Activated naive CD4-positive, alpha-beta T cell treated with anti-CD3 and anti-CD28 coated beads for 36 hours (primary cell): Measurements from ENCODE around the gene SLC35A3. TPM values are rescaled to one million over a fixed set of nuclear protein-coding genes. Genes with fewer than 3 reads are reported as not detected.

Experiments used
- CTCF ChIA-PET: fragments of 350-600 bp; sonication (Branson Sonifier 250); formaldehyde crosslinking; loops from one replicate; lab custom pipeline; 2021; ENCODE audit warnings: antibody characterized with exemption; lab: Charles Lee
- DNase-seq: peaks from one replicate; pipeline ENCODE4 v3.0.0-alpha.2; 2020
- H3K27ac Mint-ChIP-seq: one replicate; pipeline ENCODE4 v1.8.0; 2021; ENCODE audit warnings: mild to moderate bottlenecking, mixed read lengths
- H3K27me3 Mint-ChIP-seq: one replicate; pipeline ENCODE4 v1.8.0; 2021; ENCODE audit warnings: low read depth, mixed read lengths
- H3K36me3 Mint-ChIP-seq: one replicate; pipeline ENCODE4 v1.8.0; 2021; ENCODE audit warnings: low read depth, mixed read lengths
- H3K4me1 Mint-ChIP-seq: one replicate; pipeline ENCODE4 v1.8.0; 2021; ENCODE audit warnings: low read depth, mixed read lengths
- H3K4me3 Mint-ChIP-seq: one replicate; pipeline ENCODE4 v1.8.0; 2021; ENCODE audit warnings: mild to moderate bottlenecking, moderate library complexity, mixed read lengths
- H3K9me3 Mint-ChIP-seq: one replicate; pipeline ENCODE4 v1.8.0; 2021; ENCODE audit warnings: mixed read lengths
- intact Hi-C: fragments of 100-400 bp; cut with micrococcal nuclease; formaldehyde crosslinking; loops from one replicate; pipeline ENCODE4 v1.15.1; 2023
- total RNA-seq, 2 experiments: library from RNA; stranded (reverse); gene quantifications; one replicate each; pipeline ENCODE4 v1.2.3, GENCODE V29; 2021

The SLC35A3 gene
- 10 to 100 TPM; 13.8 to 15.5 TPM for total RNA-seq

DNA sequence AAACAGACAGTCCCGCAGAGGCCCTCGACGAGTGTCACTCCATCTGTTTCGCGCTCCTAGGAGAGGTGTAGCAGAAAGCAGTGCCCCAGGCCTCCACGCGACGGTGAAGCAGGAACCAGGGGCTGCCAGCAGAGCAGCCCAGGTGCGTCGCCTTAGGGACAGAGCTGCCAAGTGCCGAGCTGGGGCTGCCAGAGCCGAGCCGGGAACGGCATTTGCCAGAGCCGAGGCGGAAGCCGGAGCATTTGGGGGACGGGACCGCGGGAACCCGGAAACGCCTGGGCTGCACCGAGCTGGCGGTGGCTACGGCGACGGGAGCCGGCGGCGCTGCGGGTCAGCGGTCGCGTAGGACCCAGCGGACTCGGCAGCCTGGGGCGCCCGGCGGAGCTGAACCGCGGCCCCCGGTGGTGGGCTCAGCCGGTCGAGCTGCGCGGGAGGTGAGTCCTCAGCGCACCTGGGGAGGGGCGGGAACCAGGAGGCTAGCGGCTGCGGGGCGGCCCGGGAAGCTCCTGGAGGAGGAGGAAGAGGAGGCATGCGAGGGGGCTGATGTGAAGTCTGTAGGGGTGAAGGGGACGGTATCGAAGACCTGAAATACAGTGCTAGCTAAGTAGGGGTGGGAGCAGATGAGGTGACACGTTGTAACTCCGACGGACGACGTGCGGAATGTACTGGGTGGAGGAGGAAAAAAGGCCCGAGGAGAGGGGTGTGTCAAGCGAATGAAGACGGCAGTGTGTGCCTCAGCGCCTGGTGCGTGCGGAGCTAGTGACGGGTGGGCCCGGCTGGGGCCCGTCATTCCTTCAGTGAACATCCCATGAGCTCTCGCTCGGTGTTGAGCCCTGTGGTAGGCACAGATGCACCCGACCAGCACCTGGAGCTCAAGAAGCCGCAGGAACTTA, at the start of gene SLC35A3:
TSS of gene SLC35A3 (plus strand) at position 268 of the 893 bp plus-strand sequence. CDS start 23,559 bp downstream, outside the sequence.
- peak; percentile 85 for DNase-seq
- CTCF ChIA-PET = interaction anchor here (1.0 kb wide), 1 partner anchor 92 kb away, joined by 3 read pairs; no protein-coding TSS in a partner anchor
- Mint-ChIP-seq H3K4me3 (peak within 1 kb of the TSS; percentile 96), H3K27ac (peak within 1 kb of the TSS; percentile 85), H3K9me3 (no peaks in the 10 kb centered on the region), H3K4me1 (peaks cover 22% of the 10 kb centered on the region), H3K36me3 (no peaks in the 10 kb centered on the region), H3K27me3 (no peaks in the 10 kb centered on the region)
- intact Hi-C loops = loop anchor here (1.0 to 5.0 kb wide), 8 partner anchors 68 to 487 kb away; partner anchors contain the start of genes AGL, DBT, RTCA and TRMT13

DNA sequence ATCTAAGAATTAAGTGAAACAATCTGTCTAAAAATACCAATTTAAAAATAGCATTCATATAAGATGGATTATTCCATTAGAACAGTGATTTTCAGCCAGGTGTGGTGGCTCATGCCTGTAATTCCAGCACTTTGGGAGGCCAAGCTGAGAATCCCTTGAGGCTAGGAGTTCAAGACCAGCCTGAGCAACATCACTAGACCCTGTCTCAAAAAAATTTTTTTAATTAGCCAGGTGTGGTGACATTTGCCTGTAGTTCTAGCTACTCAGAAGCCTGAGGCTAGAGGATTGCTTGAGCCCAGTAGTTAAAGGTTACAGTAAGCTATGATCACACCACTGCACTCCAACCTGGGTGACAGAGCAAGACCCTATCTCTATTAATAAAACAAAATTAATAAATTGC, 35.0 kb upstream of the SLC35A3 start:
- H3K9me3 Mint-ChIP-seq = peaks cover 3% of the 10 kb centered on the region
- no peak overlapping the region for H3K27ac Mint-ChIP-seq
- H3K4me3 Mint-ChIP-seq = no peak overlapping the region
- no peak for DNase-seq
- no peaks in the 10 kb centered on the region for H3K36me3 Mint-ChIP-seq
- CTCF ChIA-PET = interaction anchor here (0.7 kb wide), 1 partner anchor 178 kb away, joined by 3 read pairs; no protein-coding TSS in a partner anchor
- no peaks in the 10 kb centered on the region for H3K4me1 Mint-ChIP-seq
- peaks cover 2% of the 10 kb centered on the region for H3K27me3 Mint-ChIP-seq
- intact Hi-C loops = no loop called here

DNA sequence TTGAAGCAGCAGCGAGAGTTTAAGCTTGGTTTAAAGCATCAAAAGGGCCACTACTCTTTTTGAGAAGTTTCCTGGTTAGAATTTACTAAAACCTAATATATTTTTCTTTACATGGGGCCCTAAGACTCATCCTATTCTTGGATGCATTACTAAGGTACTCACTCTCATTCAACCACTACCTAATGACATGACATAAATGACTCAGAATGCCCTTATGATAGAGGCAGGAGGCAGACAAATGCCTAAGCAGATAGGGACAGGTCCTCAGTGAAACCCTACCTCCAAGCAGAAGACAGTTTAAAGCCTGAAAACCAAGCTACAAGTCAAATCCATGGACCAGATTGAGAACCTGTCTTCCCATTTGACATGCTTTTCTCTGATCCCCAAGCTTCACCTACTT, 34.3 kb upstream of the SLC35A3 start:
- peaks cover 3% of the 10 kb centered on the region for H3K9me3 Mint-ChIP-seq
- no peak for DNase-seq
- H3K4me1 Mint-ChIP-seq = no peaks in the 10 kb centered on the region
- CTCF ChIA-PET = no interaction called here
- H3K27ac Mint-ChIP-seq = no peak overlapping the region
- peaks cover 2% of the 10 kb centered on the region for H3K27me3 Mint-ChIP-seq
- H3K4me3 Mint-ChIP-seq = no peak overlapping the region
- intact Hi-C loops = no loop called here
- H3K36me3 Mint-ChIP-seq = no peaks in the 10 kb centered on the region

DNA sequence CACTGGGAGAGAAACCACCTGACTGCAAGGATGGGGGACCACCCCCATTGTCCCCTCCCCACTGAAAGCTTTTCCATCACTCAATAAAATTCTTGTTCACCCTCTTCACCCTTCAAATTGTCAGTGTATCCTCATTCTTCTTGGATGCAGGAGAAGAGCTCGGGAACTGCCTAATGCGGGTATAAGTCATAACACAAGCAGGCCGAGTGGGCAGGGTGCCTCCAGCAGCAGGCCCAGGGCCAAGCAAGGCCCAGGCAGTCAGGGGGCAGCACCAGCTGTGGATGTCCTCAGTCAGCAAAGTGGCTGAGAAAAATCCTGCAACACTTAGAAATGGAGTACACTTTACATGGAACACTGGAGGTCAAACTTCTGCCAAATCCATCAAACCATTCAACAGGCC, 33.7 kb upstream of the SLC35A3 start:
- Mint-ChIP-seq H3K27me3 (peaks cover 2% of the 10 kb centered on the region), H3K4me1 (no peaks in the 10 kb centered on the region), H3K36me3 (no peaks in the 10 kb centered on the region), H3K4me3 (no peak overlapping the region), H3K27ac (no peak overlapping the region), H3K9me3 (peaks cover 3% of the 10 kb centered on the region)
- DNase-seq = no peak
- intact Hi-C loops = no loop called here
- CTCF ChIA-PET = interaction anchor here (0.9 kb wide), 1 partner anchor 162 kb away, joined by 3 read pairs; no protein-coding TSS in a partner anchor

GRCh38 chr1:99942723-99943122, 27.1 kb upstream of the SLC35A3 start:
- H3K36me3 Mint-ChIP-seq = no peaks in the 10 kb centered on the region
- H3K4me3 Mint-ChIP-seq = no peak overlapping the region
- no peaks in the 10 kb centered on the region for H3K27me3 Mint-ChIP-seq
- no peak overlapping the region for H3K27ac Mint-ChIP-seq
- CTCF ChIA-PET = no interaction called here
- H3K9me3 Mint-ChIP-seq = no peaks in the 10 kb centered on the region
- intact Hi-C loops = no loop called here
- no peak for DNase-seq
- H3K4me1 Mint-ChIP-seq = no peaks in the 10 kb centered on the region

- H3K27ac Mint-ChIP-seq = no peak overlapping the region
- intact Hi-C loops = no loop called here
- no peaks in the 10 kb centered on the region for H3K36me3 Mint-ChIP-seq
- H3K4me1 Mint-ChIP-seq = no peaks in the 10 kb centered on the region
- DNase-seq = no peak
- no peak overlapping the region for H3K4me3 Mint-ChIP-seq
- H3K9me3 Mint-ChIP-seq = no peaks in the 10 kb centered on the region
- CTCF ChIA-PET = interaction anchor here (0.6 kb wide), 1 partner anchor 346 kb away, joined by 3 read pairs; no protein-coding TSS in a partner anchor
- no peaks in the 10 kb centered on the region for H3K27me3 Mint-ChIP-seq
Measured at GRCh38 chr1:99943223-99943794, 26.5 kb upstream of the SLC35A3 start.

GRCh38 chr1:99944192-99944591, 25.6 kb upstream of the SLC35A3 start:
- H3K27me3 Mint-ChIP-seq = no peaks in the 10 kb centered on the region
- no peak for DNase-seq
- no peaks in the 10 kb centered on the region for H3K4me1 Mint-ChIP-seq
- no peaks in the 10 kb centered on the region for H3K9me3 Mint-ChIP-seq
- intact Hi-C loops = no loop called here
- no peak overlapping the region for H3K4me3 Mint-ChIP-seq
- no peaks in the 10 kb centered on the region for H3K36me3 Mint-ChIP-seq
- CTCF ChIA-PET = no interaction called here
- H3K27ac Mint-ChIP-seq = no peak overlapping the region

DNA sequence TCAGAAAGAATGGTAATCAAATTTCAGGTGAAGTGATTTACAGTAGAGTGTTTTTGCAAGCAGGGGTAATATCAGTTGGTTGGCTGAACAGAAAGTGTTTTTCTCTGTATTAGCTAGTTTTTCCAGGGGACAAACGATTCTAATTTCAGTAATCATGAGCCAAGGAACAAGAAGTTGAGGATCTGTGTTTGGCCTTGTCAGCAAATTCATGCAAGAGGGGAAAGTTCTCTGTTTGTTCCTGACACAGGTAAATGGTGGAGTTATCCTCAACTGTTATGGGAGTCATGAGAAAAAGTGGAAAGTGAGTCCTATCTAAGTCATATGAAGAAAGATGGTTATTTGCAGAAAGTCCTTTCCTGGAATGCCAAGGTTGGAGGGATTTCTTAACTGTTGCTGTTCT, 24.6 kb upstream of the SLC35A3 start:
- no peaks in the 10 kb centered on the region for H3K4me1 Mint-ChIP-seq
- H3K27me3 Mint-ChIP-seq = no peaks in the 10 kb centered on the region
- intact Hi-C loops = no loop called here
- DNase-seq = no peak
- CTCF ChIA-PET = no interaction called here
- no peak overlapping the region for H3K27ac Mint-ChIP-seq
- H3K36me3 Mint-ChIP-seq = no peaks in the 10 kb centered on the region
- no peaks in the 10 kb centered on the region for H3K9me3 Mint-ChIP-seq
- no peak overlapping the region for H3K4me3 Mint-ChIP-seq

- no peaks in the 10 kb centered on the region for H3K36me3 Mint-ChIP-seq
- H3K27me3 Mint-ChIP-seq = no peaks in the 10 kb centered on the region
- no peak overlapping the region for H3K27ac Mint-ChIP-seq
- no peaks in the 10 kb centered on the region for H3K9me3 Mint-ChIP-seq
- H3K4me1 Mint-ChIP-seq = no peaks in the 10 kb centered on the region
- intact Hi-C loops = no loop called here
- CTCF ChIA-PET = interaction anchor here (0.6 kb wide), 1 partner anchor 124 kb away, joined by 3 read pairs; no protein-coding TSS in a partner anchor
- no peak for DNase-seq
- no peak overlapping the region for H3K4me3 Mint-ChIP-seq
Measured at GRCh38 chr1:99950486-99950885, 19.3 kb upstream of the SLC35A3 start.

GRCh38 chr1:99952522-99952921, 17.3 kb upstream of the SLC35A3 start:
- intact Hi-C loops = no loop called here
- no peak overlapping the region for H3K4me3 Mint-ChIP-seq
- no peak overlapping the region for H3K27ac Mint-ChIP-seq
- no peaks in the 10 kb centered on the region for H3K36me3 Mint-ChIP-seq
- no peaks in the 10 kb centered on the region for H3K27me3 Mint-ChIP-seq
- no peaks in the 10 kb centered on the region for H3K9me3 Mint-ChIP-seq
- CTCF ChIA-PET = interaction anchor here (0.7 kb wide), 1 partner anchor 72 kb away, joined by 3 read pairs; no protein-coding TSS in a partner anchor
- H3K4me1 Mint-ChIP-seq = no peaks in the 10 kb centered on the region
- no peak for DNase-seq

- no peaks in the 10 kb centered on the region for H3K27me3 Mint-ChIP-seq
- intact Hi-C loops = no loop called here
- no peak for DNase-seq
- CTCF ChIA-PET = no interaction called here
- no peaks in the 10 kb centered on the region for H3K36me3 Mint-ChIP-seq
- H3K4me3 Mint-ChIP-seq = no peak overlapping the region
- no peaks in the 10 kb centered on the region for H3K4me1 Mint-ChIP-seq
- H3K27ac Mint-ChIP-seq = no peak overlapping the region
- no peaks in the 10 kb centered on the region for H3K9me3 Mint-ChIP-seq
Measured at GRCh38 chr1:99955375-99955774, 14.4 kb upstream of the SLC35A3 start.

GRCh38 chr1:99956755-99957154, 13.0 kb upstream of the SLC35A3 start:
- CTCF ChIA-PET = no interaction called here
- DNase-seq = no peak
- H3K4me1 Mint-ChIP-seq = no peaks in the 10 kb centered on the region
- H3K27ac Mint-ChIP-seq = no peak overlapping the region
- intact Hi-C loops = no loop called here
- no peaks in the 10 kb centered on the region for H3K27me3 Mint-ChIP-seq
- no peak overlapping the region for H3K4me3 Mint-ChIP-seq
- H3K36me3 Mint-ChIP-seq = no peaks in the 10 kb centered on the region
- H3K9me3 Mint-ChIP-seq = no peaks in the 10 kb centered on the region
